ENCODE results near the gene CDC73. TPM values are rescaled to one million over a fixed set of nuclear protein-coding genes. Genes with fewer than 3 reads are reported as not detected.

Gene CDC73
- polyA plus RNA-seq, 1 donor: 28.1 TPM

- DNase-seq: no peak
Observed at GRCh38 chr1:193299038-193299437, 177.2 kb downstream of the CDC73 start.

- no peak for DNase-seq
Observed at GRCh38 chr1:193301746-193302145, 179.9 kb downstream of the CDC73 start.

- no peak for DNase-seq
Observed at GRCh38 chr1:193303849-193304248, 182.0 kb downstream of the CDC73 start.

Other genes starting within 250 kb of the CDC73 start
- gene UCHL5, start 62.7 kb upstream of the CDC73 start, polyA plus RNA-seq (ENCODE audit: insufficient read length): 31.4 TPM
- gene RO60, start 62.4 kb upstream of the CDC73 start, polyA plus RNA-seq (ENCODE audit: insufficient read length): 24.7 TPM
- 14.0 TPM for gene GLRX2, start 16.6 kb upstream of the CDC73 start, polyA plus RNA-seq (ENCODE audit: insufficient read length)
- gene B3GALT2, start 64.6 kb downstream of the CDC73 start, polyA plus RNA-seq (ENCODE audit: insufficient read length): 13.3 TPM